ENCODE results near the gene TPX2.

The TPX2 gene, protein sequence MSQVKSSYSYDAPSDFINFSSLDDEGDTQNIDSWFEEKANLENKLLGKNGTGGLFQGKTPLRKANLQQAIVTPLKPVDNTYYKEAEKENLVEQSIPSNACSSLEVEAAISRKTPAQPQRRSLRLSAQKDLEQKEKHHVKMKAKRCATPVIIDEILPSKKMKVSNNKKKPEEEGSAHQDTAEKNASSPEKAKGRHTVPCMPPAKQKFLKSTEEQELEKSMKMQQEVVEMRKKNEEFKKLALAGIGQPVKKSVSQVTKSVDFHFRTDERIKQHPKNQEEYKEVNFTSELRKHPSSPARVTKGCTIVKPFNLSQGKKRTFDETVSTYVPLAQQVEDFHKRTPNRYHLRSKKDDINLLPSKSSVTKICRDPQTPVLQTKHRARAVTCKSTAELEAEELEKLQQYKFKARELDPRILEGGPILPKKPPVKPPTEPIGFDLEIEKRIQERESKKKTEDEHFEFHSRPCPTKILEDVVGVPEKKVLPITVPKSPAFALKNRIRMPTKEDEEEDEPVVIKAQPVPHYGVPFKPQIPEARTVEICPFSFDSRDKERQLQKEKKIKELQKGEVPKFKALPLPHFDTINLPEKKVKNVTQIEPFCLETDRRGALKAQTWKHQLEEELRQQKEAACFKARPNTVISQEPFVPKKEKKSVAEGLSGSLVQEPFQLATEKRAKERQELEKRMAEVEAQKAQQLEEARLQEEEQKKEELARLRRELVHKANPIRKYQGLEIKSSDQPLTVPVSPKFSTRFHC

DNA sequence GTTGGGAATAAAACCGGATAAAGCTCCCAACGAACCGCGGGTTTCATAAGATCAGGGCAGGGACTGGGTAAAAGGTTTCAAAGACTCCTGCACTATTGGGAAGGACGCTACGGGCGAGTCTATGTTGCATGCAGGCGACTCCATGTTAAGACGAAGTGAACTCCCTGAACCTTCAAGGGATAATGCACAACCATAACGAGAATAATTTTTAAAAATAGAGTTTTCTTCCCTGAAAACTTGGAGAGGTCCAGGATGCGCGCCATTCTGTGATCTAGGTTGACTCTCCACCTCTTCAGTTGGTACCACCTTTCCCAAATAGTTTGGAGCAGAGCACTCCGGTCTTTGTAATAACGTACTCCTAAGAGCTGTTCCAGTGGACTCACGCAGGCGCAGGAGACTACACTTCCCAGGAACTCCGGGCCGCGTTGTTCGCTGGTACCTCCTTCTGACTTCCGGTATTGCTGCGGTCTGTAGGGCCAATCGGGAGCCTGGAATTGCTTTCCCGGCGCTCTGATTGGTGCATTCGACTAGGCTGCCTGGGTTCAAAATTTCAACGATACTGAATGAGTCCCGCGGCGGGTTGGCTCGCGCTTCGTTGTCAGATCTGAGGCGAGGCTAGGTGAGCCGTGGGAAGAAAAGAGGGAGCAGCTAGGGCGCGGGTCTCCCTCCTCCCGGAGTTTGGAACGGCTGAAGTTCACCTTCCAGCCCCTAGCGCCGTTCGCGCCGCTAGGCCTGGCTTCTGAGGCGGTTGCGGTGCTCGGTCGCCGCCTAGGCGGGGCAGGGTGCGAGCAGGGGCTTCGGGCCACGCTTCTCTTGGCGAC lies at the start of gene TPX2:
Gene TPX2 (plus strand): TSS at position 562 of the 821 bp plus-strand sequence. CDS start 18,187 bp downstream, outside the sequence.
- H3K4me3 ChIP-seq (ENCODE audit: low read depth, low read length), result peak within 1 kb of the TSS; percentile 76
- TF ChIP-seq CTCF (conservative IDR thresholded peaks at IDR 0.05; ENCODE audit: low read depth, low read length), result peak; percentile 30
- peak; percentile 98 for DNase-seq (ENCODE audit: low read depth)

- no peak overlapping the region for H3K4me3 ChIP-seq (ENCODE audit: low read depth, low read length)
- DNase-seq (ENCODE audit: low read depth), result no peak
- TF ChIP-seq CTCF (conservative IDR thresholded peaks at IDR 0.05; ENCODE audit: low read depth, low read length), result no peak
Observed at GRCh38 chr20:31690124-31690666, 48.9 kb upstream of the TPX2 start.

DNA sequence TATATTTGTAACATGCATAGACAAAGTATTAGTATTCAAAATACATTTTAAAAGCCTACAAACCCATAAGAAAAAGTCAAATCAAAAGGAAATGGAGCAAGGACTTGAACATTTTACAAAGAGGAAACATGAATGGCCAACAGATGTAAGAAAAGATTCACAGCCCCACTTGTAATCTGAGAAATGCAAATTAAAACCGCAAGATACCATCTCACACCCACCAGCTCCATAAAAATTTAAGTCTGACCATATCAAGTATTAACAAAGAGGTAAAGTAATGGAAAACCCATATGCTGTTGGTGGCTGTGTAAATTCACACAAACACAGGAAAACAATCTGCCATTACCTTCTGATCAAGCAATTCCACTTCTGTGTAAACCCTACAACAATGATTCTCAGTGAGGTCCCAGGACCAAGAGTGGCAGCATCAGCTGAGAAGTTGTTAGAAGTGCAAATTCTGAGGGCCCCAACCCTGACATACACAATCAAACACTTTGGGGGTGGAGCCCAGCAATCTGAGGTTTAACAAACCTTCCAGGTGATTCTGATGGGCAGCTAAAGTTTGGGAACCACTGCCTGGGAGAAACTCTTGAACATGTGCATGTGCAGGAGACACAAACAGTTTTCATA lies 47.3 kb upstream of the TPX2 start:
- no peak for TF ChIP-seq CTCF (conservative IDR thresholded peaks at IDR 0.05; ENCODE audit: low read depth, low read length)
- H3K4me3 ChIP-seq (ENCODE audit: low read depth, low read length), result no peak overlapping the region
- DNase-seq (ENCODE audit: low read depth), result no peak

- DNase-seq (ENCODE audit: low read depth), result no peak
- no peak for TF ChIP-seq CTCF (conservative IDR thresholded peaks at IDR 0.05; ENCODE audit: low read depth, low read length)
- H3K4me3 ChIP-seq (ENCODE audit: low read depth, low read length), result no peak overlapping the region
Observed at GRCh38 chr20:31693402-31693801, 45.7 kb upstream of the TPX2 start.

DNA sequence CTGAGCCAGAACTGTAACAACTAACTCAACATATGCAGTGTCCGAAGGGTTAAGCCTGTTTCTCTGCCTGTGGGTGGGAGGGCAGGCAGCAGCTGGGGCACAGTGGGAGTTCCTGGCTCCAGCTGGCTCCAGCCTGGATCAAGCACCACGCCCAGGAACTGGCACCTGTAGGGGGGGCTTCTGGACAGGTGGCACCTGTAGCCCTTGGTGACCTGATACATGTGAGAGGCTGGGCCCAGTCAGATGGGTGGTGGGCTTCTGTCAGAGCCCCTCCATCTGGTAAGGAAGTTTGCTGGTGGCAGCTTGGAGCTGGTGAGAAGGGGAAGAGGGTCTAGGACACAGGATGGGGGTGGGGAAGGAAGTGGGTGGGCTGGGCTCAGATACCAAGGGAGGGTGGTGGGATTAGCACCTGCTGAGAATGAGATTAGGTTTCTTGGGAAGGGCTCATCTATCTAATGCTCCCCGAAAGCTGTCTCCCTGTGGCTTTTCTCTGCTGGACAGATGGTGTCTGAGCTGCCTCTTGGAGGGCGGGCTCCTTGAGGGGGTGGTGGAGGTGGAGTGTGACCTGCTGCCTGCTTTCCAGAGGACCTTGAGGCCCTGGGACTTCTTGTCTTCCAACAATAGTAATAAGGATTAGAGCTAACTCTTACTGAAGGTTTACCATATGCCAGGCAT lies 45.0 kb upstream of the TPX2 start:
- no peak for DNase-seq (ENCODE audit: low read depth)
- TF ChIP-seq CTCF (conservative IDR thresholded peaks at IDR 0.05; ENCODE audit: low read depth, low read length), result no peak
- no peak overlapping the region for H3K4me3 ChIP-seq (ENCODE audit: low read depth, low read length)

Measured in choroid plexus epithelial cell (primary cell).